HG03045 (cell line): Measurements from ENCODE around the gene KLK14.

Experiments
- ATAC-seq: cut with Tn5 transposase; IDR thresholded peaks from one replicate; pipeline ENCODE4 v1.9.1; 2021; ENCODE audit warnings: mild to moderate bottlenecking, moderate library complexity; ENCODE audit not compliant: unreplicated experiment

The KLK14 gene

GRCh38 chr19:51082611-51083010 is at the start of gene KLK14:
Gene KLK14, minus strand, starts transcription at chr19:51082887. Its CDS starts 273 bp downstream, at chr19:51082614.
- ATAC-seq = no peak

DNA sequence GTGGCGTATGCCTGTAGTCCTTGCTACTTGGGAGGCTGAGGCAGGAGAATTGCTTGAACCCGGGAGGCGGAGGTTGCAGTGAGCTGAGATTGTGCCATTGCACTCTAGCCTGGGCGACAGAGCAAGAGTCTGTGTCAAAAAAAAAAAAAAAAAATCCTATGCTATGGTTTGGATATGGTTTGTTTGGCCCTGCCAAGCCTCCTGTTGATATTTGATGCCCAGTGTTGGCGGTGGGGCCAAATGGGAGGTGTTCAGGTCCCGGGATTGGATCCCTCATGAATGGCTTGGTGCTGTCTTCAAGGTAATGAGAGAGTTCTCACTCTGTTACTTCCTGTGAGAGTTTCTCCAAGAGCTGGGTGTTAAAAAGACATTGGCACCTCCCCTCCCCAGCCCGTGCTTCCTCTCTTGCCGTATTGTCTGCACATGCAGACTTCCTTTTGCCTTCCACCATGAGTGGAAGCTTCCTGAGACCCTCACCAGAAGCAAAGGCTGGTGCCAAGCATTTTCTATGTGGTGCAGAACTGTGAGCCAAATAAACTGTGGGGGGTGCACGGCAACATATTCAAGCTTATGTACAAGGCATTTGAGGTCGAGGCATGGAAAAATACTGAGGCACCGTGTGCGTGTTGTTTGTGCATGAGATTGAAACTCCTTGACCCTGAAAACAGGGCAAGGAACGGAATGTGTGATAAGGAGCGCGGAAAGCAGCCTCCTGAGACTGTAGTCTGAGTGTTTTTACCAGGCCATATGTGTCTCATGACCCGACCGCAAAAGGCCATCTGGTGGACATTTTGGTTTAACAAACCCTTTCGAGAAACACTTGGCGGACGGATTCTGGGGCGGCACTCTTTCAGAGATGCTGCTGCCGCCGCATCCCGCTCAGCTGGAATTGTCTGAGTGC is 49.3 kb upstream of the KLK14 start:
- ATAC-seq = no peak

DNA sequence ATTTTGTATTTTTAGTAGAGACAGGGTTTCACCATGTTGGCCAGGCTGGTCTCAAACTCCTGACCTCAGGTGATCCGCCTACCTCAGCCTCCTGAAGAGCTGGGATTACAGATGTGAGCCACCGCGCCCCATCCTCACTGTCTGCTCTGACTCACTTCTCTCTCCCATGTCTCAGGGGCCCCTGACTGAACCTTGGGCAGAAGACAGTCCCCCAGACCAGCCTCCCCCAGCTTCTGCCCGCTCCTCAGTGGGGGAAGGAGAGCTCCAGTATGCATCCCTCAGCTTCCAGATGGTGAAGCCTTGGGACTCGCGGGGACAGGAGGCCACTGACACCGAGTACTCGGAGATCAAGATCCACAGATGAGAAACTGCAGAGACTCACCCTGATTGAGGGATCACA is 47.0 kb upstream of the KLK14 start:
- no peak for ATAC-seq

GRCh38 chr19:51128227-51128626 is 45.5 kb upstream of the KLK14 start:
- ATAC-seq = no peak

- no peak for ATAC-seq
Observed at GRCh38 chr19:51127755-51128154, 45.1 kb upstream of the KLK14 start.

DNA sequence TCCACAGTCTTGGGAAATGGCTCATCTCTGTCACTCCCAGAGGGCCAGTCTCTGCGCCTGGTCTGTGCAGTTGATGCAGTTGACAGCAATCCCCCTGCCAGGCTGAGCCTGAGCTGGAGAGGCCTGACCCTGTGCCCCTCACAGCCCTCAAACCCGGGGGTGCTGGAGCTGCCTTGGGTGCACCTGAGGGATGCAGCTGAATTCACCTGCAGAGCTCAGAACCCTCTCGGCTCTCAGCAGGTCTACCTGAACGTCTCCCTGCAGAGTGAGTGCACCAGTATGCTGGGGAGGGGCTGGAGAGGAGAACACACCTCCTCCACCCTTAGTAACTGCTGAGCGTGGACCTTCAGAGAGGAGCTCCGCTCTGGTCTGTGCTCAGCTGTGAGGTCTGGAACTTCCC is 44.3 kb upstream of the KLK14 start:
- no peak for ATAC-seq

GRCh38 chr19:51125421-51126075 is 42.9 kb upstream of the KLK14 start:
- ATAC-seq = no peak

DNA sequence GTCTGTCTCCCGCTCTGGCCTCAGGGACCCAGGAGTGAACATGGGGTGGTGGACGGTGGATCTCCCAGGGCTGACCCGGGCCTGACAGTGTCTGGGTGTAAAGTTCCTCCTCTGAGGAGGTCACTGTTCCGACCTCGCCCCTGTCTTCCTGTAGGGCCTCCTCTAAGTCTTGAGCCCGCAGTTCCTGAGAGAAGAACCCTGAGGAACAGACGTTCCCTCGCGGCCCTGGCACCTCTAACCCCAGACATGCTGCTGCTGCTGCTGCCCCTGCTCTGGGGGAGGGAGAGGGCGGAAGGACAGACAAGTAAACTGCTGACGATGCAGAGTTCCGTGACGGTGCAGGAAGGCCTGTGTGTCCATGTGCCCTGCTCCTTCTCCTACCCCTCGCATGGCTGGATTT is 42.0 kb upstream of the KLK14 start, which contains the start of gene SIGLEC9:
SIGLEC9 (plus strand) TSS at position 178 of the 400 bp plus-strand sequence; CDS start at position 247, 69 bp downstream.
- no peak for ATAC-seq

GRCh38 chr19:51124216-51124615 is 41.5 kb upstream of the KLK14 start:
- ATAC-seq = no peak

DNA sequence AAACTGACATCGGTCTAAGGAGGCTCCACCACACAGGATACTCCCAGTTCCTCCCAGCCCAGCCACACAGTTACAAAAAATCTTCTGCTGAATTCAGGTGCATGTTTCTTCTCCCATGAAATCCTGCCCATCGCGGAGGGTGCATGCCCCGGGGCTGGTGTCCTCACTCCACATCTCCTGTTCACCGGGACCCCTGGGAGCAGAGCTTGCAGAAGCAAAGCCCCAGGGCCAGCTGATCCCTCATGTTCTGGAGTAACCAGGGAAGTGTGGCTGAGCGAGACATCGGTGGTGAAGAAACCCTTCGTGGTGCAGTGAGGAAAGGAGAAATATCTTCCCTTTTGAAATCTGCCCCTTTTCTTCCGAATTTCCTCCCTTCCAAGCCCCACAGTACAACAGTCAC is 41.1 kb upstream of the KLK14 start:
- no peak for ATAC-seq

DNA sequence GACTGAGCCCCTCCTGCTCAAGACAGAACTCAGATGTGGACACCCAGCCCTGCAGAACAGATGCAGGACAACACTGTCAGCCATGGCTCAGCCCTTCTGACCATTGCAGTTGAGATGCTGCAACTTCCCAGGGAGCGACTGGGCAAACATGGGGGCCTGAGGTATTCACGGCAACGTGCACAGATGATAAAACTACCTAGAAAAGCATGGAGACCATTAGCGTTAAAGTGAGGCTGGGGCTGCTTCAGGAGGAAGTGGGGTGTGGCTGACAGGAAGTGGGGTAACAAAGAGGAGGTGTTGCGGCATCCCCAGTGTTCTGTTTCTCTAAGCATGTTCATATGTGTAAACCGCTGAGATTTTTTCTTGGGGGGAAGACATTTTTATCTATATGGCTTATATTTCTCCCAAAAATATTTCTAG is 40.7 kb upstream of the KLK14 start:
- no peak for ATAC-seq

DNA sequence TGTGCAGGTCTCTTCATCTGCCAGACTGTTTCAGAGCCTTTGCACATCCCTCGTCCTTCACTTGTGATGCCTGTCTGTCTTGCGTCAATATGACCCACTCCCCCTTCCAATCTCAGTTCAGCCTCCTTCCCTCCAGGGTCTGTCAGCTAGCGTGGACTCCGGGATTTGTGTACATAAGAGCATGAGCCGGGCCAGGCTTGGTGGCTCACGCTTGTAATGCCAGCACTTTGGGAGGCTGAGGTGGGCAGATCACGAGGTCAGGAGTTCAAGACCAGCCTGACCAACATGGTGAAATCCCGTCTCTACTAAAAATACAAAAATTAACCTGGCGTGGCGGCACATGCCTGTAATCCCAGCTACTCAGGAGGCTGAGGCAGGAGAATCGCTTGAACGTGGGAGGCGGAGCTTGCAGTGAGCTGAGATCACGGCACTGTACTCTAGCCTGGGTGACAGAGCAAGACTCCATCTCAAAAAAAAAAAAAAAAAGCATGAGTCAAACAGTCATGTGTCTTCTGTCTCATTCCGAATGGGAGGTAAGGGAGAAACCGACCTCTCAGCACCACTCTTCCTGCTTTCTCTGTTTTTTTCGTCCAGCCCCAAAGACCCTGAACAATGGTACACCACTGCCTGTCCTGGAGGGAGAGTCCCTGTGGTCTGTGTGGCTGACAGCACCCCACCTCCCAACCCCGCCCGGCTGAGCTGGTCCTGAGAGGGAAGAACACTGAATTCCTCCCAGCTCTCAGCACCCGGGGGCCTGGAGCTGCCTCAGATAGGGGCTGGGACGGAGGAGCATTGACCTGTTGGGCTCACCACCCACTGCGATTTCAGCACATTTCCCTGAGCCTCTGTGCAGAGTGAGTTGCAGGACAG is 39.7 kb upstream of the KLK14 start:
- no peak for ATAC-seq

DNA sequence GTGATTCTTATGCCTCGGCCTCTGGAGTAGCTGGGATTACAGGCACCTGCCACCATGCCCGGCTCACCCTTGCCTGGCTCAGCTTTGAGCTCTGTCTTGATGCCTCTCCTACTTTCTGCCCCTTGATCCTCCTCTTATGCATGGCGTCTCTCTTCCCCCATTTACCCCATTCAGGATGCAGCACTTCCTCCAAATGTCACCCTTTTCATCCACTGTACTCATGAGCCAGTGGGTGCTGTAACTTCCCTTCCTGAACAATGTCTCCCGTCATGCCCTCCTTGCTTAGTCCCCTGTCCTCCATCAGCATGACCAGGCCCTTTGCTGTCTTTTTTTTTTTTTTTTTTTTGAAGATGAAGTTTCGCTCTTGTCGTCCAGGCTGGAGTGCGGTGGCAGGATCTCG is 38.6 kb upstream of the KLK14 start:
- no peak for ATAC-seq

DNA sequence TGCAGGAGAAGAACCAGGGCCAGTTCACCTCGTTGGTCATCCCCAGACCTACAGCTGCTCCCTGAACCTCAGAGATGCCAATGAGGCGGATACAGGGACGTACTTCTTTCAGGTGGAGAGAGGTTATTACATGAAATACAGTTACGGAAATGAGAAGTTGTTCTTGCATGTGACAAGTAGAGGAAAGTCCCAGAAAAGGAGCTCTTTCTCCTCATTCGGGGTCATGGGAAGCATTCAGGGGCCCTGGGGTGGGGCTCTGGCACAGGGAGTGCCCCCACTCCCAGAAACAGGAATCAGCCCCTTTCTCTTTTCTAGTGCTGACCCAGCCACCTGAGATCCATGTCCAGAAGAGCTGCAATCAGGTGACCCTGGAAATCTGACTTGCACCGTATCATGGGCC is 37.5 kb upstream of the KLK14 start:
- no peak for ATAC-seq

GRCh38 chr19:51119611-51120010 is 36.9 kb upstream of the KLK14 start:
- no peak for ATAC-seq

DNA sequence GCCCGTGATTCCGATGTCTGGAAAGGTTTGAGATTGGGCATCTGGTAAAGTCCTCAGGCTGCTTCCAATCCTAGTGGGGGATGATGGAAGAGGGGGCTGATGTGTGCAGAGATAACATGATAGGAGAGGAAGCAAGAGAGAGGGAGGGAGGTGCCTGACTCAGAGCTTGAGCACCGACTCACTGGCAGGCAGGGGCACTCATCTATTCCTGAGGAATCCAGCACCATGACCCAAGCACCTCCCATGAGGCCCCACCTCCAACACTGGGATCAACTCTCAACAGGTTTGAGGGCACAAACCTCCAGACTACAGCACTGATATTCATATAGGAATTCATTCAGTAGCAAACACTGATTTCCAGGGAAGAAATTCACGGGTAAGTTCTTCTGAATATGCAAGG is 36.4 kb upstream of the KLK14 start:
- no peak for ATAC-seq

DNA sequence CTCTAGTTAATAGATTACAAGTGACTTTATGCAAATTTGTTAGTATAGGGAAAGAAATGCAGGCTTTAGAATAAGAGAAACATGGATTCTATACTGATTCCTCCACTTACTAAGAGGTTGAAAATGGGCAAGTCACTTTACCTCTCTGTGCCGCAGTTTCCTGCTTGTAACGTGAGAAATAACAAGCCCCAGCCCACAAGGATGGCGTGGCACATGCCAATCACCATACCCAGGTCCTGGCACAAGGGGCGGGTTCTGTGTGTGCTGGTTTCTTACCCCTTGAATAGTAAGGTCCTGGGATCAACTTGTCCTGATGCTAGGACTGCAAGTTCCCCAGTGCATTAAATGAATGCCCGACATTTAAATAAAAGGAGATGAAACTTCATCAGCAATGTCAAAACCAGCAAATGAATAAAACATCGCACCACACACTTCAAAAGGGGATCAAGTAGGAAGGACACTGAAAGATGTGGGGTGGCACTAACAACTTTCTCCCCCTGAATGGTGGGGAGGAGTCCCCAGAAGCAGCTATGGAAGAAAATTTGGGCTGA is 34.1 kb upstream of the KLK14 start:
- no peak for ATAC-seq

- no peak for ATAC-seq
Observed at GRCh38 chr19:51114087-51114729, 31.5 kb upstream of the KLK14 start.

GRCh38 chr19:51111606-51112005 is 28.9 kb upstream of the KLK14 start:
- no peak for ATAC-seq

- ATAC-seq = no peak
Observed at GRCh38 chr19:51110666-51110971, 27.9 kb upstream of the KLK14 start.

- ATAC-seq = peak; percentile 31
Observed at GRCh38 chr19:51108805-51109146, 26.1 kb upstream of the KLK14 start.
